ENCODE measurements around the gene ACTC1. TPM values are rescaled to one million over a fixed set of nuclear protein-coding genes. Genes with fewer than 3 reads are reported as not detected.

Gene ACTC1
- total RNA-seq, 2 donors from 2014 or later: 4.9 TPM; not detected in 1

- no peak for DNase-seq
- no peaks in the 10 kb centered on the region for H3K27me3 ChIP-seq
Measured at GRCh38 chr15:34789326-34789725, 6.0 kb downstream of the ACTC1 start.

GRCh38 chr15:34786206-34786605 lies 9.1 kb downstream of the ACTC1 start:
- H3K27ac ChIP-seq: no peak overlapping the region
- intact Hi-C loops (cut with DNase I): no loop called here

More at GRCh38 chr15:34789326-34789725, 6.0 kb downstream of the ACTC1 start:
- intact Hi-C loops (cut with DNase I): no loop called here
- Histone ChIP-seq H3K4me1 (no peaks in the 10 kb centered on the region), H3K9ac (ENCODE audit: low read depth in 2 of 2, low read length in 2 of 2) (no peak overlapping the region), H3K9me3 (no peaks in the 10 kb centered on the region), H3K36me3 (no peaks in the 10 kb centered on the region), H3K27ac (no peak overlapping the region), H3K4me3 (no peak overlapping the region)
- TF ChIP-seq, protein P1, sequence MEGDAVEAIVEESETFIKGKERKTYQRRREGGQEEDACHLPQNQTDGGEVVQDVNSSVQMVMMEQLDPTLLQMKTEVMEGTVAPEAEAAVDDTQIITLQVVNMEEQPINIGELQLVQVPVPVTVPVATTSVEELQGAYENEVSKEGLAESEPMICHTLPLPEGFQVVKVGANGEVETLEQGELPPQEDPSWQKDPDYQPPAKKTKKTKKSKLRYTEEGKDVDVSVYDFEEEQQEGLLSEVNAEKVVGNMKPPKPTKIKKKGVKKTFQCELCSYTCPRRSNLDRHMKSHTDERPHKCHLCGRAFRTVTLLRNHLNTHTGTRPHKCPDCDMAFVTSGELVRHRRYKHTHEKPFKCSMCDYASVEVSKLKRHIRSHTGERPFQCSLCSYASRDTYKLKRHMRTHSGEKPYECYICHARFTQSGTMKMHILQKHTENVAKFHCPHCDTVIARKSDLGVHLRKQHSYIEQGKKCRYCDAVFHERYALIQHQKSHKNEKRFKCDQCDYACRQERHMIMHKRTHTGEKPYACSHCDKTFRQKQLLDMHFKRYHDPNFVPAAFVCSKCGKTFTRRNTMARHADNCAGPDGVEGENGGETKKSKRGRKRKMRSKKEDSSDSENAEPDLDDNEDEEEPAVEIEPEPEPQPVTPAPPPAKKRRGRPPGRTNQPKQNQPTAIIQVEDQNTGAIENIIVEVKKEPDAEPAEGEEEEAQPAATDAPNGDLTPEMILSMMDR (IDR thresholded peaks at IDR 0.05): no peak

DNA sequence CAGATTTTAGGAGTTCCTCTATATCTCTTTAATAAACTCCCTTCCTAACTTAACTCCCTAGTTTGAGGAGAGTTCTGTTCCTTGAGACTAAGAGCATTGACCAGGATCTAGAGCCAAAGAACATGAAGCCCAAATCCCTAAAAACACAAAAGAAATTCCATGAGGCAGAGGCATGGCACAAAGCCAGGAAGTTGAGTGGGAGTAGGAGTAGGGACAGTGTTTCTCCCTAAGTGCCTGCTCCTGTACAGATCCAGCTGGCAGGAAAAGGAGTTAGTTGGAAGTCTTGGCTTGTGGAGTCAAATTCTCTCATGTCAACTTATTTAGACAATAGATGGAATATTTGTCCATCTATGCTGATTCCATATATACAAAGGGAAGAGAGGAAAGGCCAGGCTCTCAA lies 11.4 kb downstream of the ACTC1 start:
- no peaks in the 10 kb centered on the region for H3K36me3 ChIP-seq
- intact Hi-C loops (cut with DNase I): no loop called here
- TF ChIP-seq, protein P1 (IDR thresholded peaks at IDR 0.05): no peak

More at GRCh38 chr15:34786206-34786605, 9.1 kb downstream of the ACTC1 start:
- Histone ChIP-seq H3K9ac (ENCODE audit: low read depth in 2 of 2, low read length in 2 of 2) (no peak overlapping the region), H3K4me1 (no peaks in the 10 kb centered on the region), H3K36me3 (no peaks in the 10 kb centered on the region), H3K27me3 (no peaks in the 10 kb centered on the region), H3K9me3 (no peaks in the 10 kb centered on the region), H3K4me3 (no peak overlapping the region)
- TF ChIP-seq, protein P1 (IDR thresholded peaks at IDR 0.05): no peak
- no peak for DNase-seq

DNA sequence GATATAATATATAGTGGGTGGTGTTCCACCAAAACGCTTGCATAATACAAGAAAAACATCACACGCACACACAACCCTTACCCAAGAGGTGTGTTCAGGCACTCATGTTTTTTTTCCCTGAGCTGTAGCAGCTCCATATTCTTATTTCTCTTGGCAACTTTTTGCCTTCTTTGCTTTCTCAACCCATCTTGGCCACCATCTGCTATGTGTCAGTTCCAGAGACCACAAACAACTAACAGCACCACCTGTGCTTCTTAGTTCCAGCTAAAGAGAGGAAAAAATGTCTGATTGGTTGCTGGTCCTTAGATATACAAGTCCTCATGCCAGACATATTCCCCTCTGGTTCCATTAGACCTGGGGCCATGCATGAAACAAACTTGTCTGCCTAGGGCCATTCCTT lies 11.9 kb downstream of the ACTC1 start:
- DNase-seq: no peak
- no peak overlapping the region for H3K9ac ChIP-seq (ENCODE audit: low read depth in 2 of 2, low read length in 2 of 2)
- H3K4me3 ChIP-seq: no peak overlapping the region
- TF ChIP-seq, protein P1 (IDR thresholded peaks at IDR 0.05): no peak
- H3K36me3 ChIP-seq: no peaks in the 10 kb centered on the region
- no peaks in the 10 kb centered on the region for H3K27me3 ChIP-seq
- no peak overlapping the region for H3K27ac ChIP-seq
- H3K4me1 ChIP-seq: no peaks in the 10 kb centered on the region
- intact Hi-C loops (cut with DNase I): no loop called here
- H3K9me3 ChIP-seq: no peaks in the 10 kb centered on the region

More for the DNA sequence above, 11.4 kb downstream of the ACTC1 start:
- DNase-seq: no peak
- no peaks in the 10 kb centered on the region for H3K27me3 ChIP-seq
- H3K9me3 ChIP-seq: no peaks in the 10 kb centered on the region
- H3K9ac ChIP-seq (ENCODE audit: low read depth in 2 of 2, low read length in 2 of 2): no peak overlapping the region
- H3K4me3 ChIP-seq: no peak overlapping the region
- H3K4me1 ChIP-seq: no peaks in the 10 kb centered on the region
- H3K27ac ChIP-seq: no peak overlapping the region

GRCh38 chr15:34782901-34783300 lies 12.4 kb downstream of the ACTC1 start:
- intact Hi-C loops (cut with DNase I): no loop called here
- no peak for DNase-seq
- H3K36me3 ChIP-seq: no peaks in the 10 kb centered on the region
- no peak overlapping the region for H3K9ac ChIP-seq (ENCODE audit: low read depth in 2 of 2, low read length in 2 of 2)
- TF ChIP-seq, protein P1 (IDR thresholded peaks at IDR 0.05): no peak
- H3K27ac ChIP-seq: no peak overlapping the region
- H3K4me1 ChIP-seq: no peaks in the 10 kb centered on the region
- H3K9me3 ChIP-seq: no peaks in the 10 kb centered on the region
- H3K27me3 ChIP-seq: no peaks in the 10 kb centered on the region
- H3K4me3 ChIP-seq: no peak overlapping the region
